HG03442 (cell line): ENCODE results near the gene TTLL6.

Source experiments
- ATAC-seq: cut with Tn5 transposase; IDR thresholded peaks from one replicate; pipeline ENCODE4 v1.9.1; 2021; ENCODE audit warnings: mild to moderate bottlenecking, moderate library complexity; ENCODE audit not compliant: unreplicated experiment

The TTLL6 gene

GRCh38 chr17:48761114-48761513 lies 55.9 kb downstream of the TTLL6 start:
- ATAC-seq: no peak

GRCh38 chr17:48760411-48760810 lies 56.6 kb downstream of the TTLL6 start:
- no peak for ATAC-seq

- ATAC-seq: no peak
These were observed 57.7 kb downstream of the TTLL6 start for GRCh38 chr17:48759288-48759687.

GRCh38 chr17:48757524-48757961 lies 59.5 kb downstream of the TTLL6 start:
- no peak for ATAC-seq

- no peak for ATAC-seq
These were observed 60.2 kb downstream of the TTLL6 start for GRCh38 chr17:48756830-48757251.

GRCh38 chr17:48755356-48755755 lies 61.7 kb downstream of the TTLL6 start:
- no peak for ATAC-seq

GRCh38 chr17:48754500-48755261 lies 62.3 kb downstream of the TTLL6 start:
- ATAC-seq: no peak

GRCh38 chr17:48753794-48754499 lies 63.1 kb downstream of the TTLL6 start:
- no peak for ATAC-seq

- no peak for ATAC-seq
These were observed 64.4 kb downstream of the TTLL6 start for GRCh38 chr17:48752399-48753288.

- ATAC-seq: no peak
These were observed 65.2 kb downstream of the TTLL6 start for GRCh38 chr17:48751733-48752398.

GRCh38 chr17:48751172-48751571 lies 65.9 kb downstream of the TTLL6 start:
- ATAC-seq: no peak

GRCh38 chr17:48749621-48750553 lies 67.1 kb downstream of the TTLL6 start:
- ATAC-seq: no peak

GRCh38 chr17:48748718-48749566 lies 68.1 kb downstream of the TTLL6 start:
- ATAC-seq: no peak

GRCh38 chr17:48747445-48748363 lies 69.3 kb downstream of the TTLL6 start:
- no peak for ATAC-seq

- no peak for ATAC-seq
These were observed 70.0 kb downstream of the TTLL6 start for GRCh38 chr17:48746916-48747444.

- ATAC-seq: no peak
These were observed 71.4 kb downstream of the TTLL6 start for GRCh38 chr17:48745381-48746275.
